GM19193 (cell line): ENCODE measurements around the gene RAVER1.

Experiments
- POLR2A ChIP-seq: IDR thresholded peaks from 4 replicates; pipeline ENCODE4 v1.6.1; 2011; ENCODE audit not compliant: insufficient read depth, insufficient read length; ENCODE audit errors: extremely low read depth

Gene RAVER1

GRCh38 chr19:10309423-10309822, 23.9 kb downstream of the RAVER1 start, which contains the start of gene ZGLP1:
Gene ZGLP1, minus strand, starts transcription at chr19:10309815.
- TF ChIP-seq POLR2A = no peak

- no peak for TF ChIP-seq POLR2A
Observed at GRCh38 chr19:10306327-10306726, 27.0 kb downstream of the RAVER1 start.

DNA sequence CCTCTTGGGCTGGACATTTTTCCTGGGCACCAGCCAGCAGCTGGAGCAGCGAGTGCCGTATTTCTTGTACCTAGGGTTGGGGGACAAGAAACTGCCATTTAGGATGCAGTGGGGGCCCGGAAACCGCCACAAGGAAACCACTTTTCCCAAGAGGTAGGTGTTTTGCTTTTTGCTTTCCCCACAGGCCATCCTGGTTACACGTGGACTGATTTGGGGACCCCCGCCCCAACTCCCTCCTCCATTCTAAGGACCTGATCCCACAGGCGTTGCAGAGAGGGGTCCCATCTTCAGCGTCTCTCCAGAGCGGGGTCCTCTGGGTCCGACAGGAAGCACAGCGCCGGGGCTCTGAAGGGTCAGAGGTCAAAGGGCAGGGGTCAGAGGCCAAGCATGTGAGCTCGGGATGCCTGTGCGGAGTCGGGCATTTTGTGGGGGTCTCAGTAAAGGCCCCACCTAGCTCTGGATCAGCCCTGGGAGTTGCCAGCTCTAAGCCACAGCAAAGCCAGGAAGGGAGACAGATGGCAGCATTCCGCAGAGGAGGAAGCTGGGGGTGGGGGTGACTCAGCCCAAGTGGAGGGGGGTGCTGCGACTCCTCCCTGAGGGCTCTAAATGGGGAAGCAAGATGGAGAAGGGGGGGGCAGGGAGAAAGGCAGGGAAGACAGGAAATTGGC, 28.1 kb downstream of the RAVER1 start:
- TF ChIP-seq POLR2A = no peak

GRCh38 chr19:10299545-10300458, 33.5 kb downstream of the RAVER1 start:
- no peak for TF ChIP-seq POLR2A

- peak; percentile 7 for TF ChIP-seq POLR2A
Observed at GRCh38 chr19:10295847-10296591, 37.3 kb downstream of the RAVER1 start.

GRCh38 chr19:10295305-10295846, 38.0 kb downstream of the RAVER1 start:
- TF ChIP-seq POLR2A = peak; percentile 37

- TF ChIP-seq POLR2A = no peak
Observed at GRCh38 chr19:10294368-10294697, 39.0 kb downstream of the RAVER1 start.

- TF ChIP-seq POLR2A = no peak
Observed at GRCh38 chr19:10293637-10294367, 39.5 kb downstream of the RAVER1 start.

DNA sequence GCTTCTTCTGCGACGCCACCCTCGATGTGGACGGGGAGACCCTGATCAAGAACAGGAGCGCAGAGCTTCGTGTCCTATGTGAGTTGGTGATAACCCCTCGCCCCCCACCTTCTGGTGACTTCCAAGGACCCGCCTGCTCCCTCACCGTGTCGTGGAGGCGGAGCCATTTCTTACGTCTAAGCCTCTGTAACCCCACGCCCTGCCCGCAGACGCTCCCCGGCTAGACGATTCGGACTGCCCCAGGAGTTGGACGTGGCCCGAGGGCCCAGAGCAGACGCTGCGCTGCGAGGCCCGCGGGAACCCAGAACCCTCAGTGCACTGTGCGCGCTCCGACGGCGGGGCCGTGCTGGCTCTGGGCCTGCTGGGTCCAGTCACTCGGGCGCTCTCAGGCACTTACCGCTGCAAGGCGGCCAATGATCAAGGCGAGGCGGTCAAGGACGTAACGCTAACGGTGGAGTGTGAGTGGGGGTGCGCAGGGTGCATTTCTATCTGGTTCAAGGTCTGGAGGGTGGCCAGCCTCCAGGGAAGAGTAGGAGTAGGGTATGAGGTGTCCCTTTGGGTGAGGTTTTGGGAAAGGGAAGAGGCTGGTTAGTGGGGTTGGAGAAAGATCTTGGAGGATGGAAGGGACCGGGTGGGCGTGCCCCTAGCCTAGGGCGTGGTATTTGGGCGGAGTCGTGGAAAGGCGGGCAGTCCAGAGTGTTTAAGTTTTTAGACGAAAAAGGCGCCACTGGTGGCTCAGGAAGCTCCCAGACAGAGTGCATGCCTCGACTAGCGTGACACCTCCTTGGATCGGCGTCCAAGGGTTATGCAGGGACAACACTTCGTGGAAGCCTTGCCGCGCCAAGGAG, 40.3 kb downstream of the RAVER1 start:
- no peak for TF ChIP-seq POLR2A

- no peak for TF ChIP-seq POLR2A
Observed at GRCh38 chr19:10292206-10292788, 41.0 kb downstream of the RAVER1 start.

DNA sequence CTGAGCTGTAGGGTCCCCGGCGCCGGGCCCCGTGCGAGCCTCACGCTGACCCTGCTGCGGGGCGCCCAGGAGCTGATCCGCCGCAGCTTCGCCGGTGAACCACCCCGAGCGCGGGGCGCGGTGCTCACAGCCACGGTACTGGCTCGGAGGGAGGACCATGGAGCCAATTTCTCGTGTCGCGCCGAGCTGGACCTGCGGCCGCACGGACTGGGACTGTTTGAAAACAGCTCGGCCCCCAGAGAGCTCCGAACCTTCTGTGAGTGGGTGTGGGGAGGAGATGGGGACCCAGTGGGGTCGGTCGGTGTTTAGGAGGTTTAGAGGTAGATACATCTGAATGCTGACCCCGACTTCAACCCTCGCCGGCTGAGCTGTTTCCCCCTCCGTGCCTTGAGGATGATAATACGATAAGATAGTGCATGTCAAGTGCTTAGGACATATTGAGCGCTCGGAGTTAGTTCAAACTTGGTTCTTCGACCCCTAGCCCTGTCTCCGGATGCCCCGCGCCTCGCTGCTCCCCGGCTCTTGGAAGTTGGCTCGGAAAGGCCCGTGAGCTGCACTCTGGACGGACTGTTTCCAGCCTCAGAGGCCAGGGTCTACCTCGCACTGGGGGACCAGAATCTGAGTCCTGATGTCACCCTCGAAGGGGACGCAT, 41.6 kb downstream of the RAVER1 start:
- TF ChIP-seq POLR2A = no peak

GRCh38 chr19:10290876-10291553, 42.3 kb downstream of the RAVER1 start:
- TF ChIP-seq POLR2A = no peak

DNA sequence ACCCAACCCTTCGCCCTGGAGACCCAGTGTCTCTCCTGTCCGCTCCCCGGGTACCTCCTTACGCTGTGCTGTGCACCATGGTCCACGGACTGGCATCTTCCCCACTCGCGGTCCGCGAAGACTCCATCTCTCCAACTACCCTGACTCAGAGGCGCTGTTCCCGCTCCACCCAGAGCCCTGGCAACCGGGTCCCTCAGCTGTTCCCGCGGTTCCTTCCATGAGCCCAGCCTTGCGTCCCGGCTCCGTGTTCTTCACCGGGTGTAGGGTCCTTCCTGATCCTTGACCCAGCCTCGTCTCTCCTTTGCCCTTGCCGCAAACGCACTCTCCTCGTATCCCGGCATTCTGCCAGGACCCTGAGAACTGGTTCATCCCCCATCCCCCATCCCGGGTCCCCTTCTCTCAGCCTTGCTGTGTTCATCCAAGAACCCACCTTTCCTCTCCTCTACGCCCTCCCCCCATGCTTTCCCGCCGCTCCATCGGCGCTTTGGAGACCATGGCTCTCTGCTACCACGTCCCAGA, 42.9 kb downstream of the RAVER1 start:
- no peak for TF ChIP-seq POLR2A
